B cell (primary cell): ENCODE measurements around the gene ZP1. TPM values are rescaled to one million over a fixed set of nuclear protein-coding genes. Genes with fewer than 3 reads are reported as not detected.

Experiments
- ATAC-seq: fragments of 200-7000 bp; cut with Tn5 transposase; one replicate; pipeline ENCODE4 v1.10.0; 2021; ENCODE audit warnings: low read depth, mild to moderate bottlenecking, moderate number of reproducible peaks, moderate library complexity
- CTCF ChIA-PET: fragments of 350-600 bp; sonication (Branson Sonifier 250); formaldehyde crosslinking; loops from one replicate; lab custom pipeline; 2021; ENCODE audit warnings: antibody characterized with exemption, inconsistent platforms; lab: Charles Lee
- POLR2A ChIA-PET: fragments of 350-600 bp; sonication (Branson Sonifier 250); formaldehyde crosslinking; loops from one replicate; lab custom pipeline; 2021; ENCODE audit warnings: antibody characterized with exemption; lab: Charles Lee
- DNase-seq: peaks from one replicate; pipeline ENCODE4 v3.0.0; 2013
- H2AFZ ChIP-seq: 2 replicates; pipeline ENCODE4 v1.6.1; 2012; ENCODE audit warnings: mild to moderate bottlenecking, low read depth, low read length; ENCODE audit not compliant: insufficient read depth, poor library complexity, severe bottlenecking
- H3K27ac ChIP-seq, 2 donors: 1 replicate in 1 of 2; 2 replicates in 1 of 2; pipeline ENCODE4 v1.5.1; 2012 to 2013; ENCODE audit warnings: low read length in 2 of 2, mild to moderate bottlenecking in 2 of 2, moderate library complexity in 1 of 2
- H3K27me3 ChIP-seq, 4 experiments: fragments of 200-600 bp in 1 of 4; sonication (generic) in 1 of 4; replicated peaks in 1 of 4; 1 replicate in 2 of 4; 2 replicates in 2 of 4; pipeline versions ENCODE4 v1.6.1 to v1.7.0; 2013 to 2016; ENCODE audit warnings: low read length in 3 of 4, mild to moderate bottlenecking in 2 of 4, mixed read lengths in 1 of 4, moderate library complexity in 1 of 4; ENCODE audit not compliant: insufficient read depth in 4 of 4, control insufficient read depth in 3 of 4; ENCODE audit errors: control extremely low read depth in 1 of 4
- H3K36me3 ChIP-seq, 2 experiments: replicated peaks in 1 of 2; 1 replicate in 1 of 2; 2 replicates in 1 of 2; pipeline versions ENCODE4 v1.6.1 to v1.7.1; 2013; ENCODE audit warnings: low read length in 1 of 2; ENCODE audit not compliant: insufficient read depth in 2 of 2, control insufficient read depth in 1 of 2; ENCODE audit errors: control extremely low read depth in 1 of 2, extremely low read depth in 1 of 2
- H3K4me1 ChIP-seq, 2 donors: fragments of 200-600 bp in 1 of 2; sonication (generic) in 1 of 2; 1 replicate in 1 of 2; 2 replicates in 1 of 2; pipeline versions ENCODE4 v1.5.1 to v1.6.1; 2013 to 2017; ENCODE audit warnings: low read length in 2 of 2; ENCODE audit not compliant: control insufficient read depth in 2 of 2, insufficient read depth in 2 of 2
- H3K4me2 ChIP-seq: replicated peaks from 2 replicates; pipeline ENCODE3; 2012; ENCODE audit warnings: mild to moderate bottlenecking, low read depth, low read length; ENCODE audit not compliant: poor library complexity, severe bottlenecking
- H3K4me3 ChIP-seq, 5 experiments: fragments of 200-600 bp in 1 of 5; sonication (generic) in 1 of 5; 1 replicate in 3 of 5; 2 replicates in 2 of 5; pipeline versions ENCODE4 v1.5.1 to v1.7.0; 2011 to 2016; ENCODE audit warnings: low read length in 4 of 5, mild to moderate bottlenecking in 4 of 5, low read depth in 2 of 5, control low read depth in 1 of 5, moderate library complexity in 1 of 5; ENCODE audit not compliant: insufficient read depth in 1 of 5; ENCODE audit errors: control extremely low read depth in 1 of 5, extremely low read depth in 1 of 5
- H3K79me2 ChIP-seq: fragments of 200-600 bp; sonication (generic); one replicate; pipeline ENCODE4 v1.6.0; 2016; ENCODE audit warnings: low read length; ENCODE audit not compliant: control insufficient read depth, insufficient read depth
- H3K9ac ChIP-seq: fragments of 200-600 bp; sonication (generic); 2 replicates; pipeline ENCODE4 v1.6.1; 2017; ENCODE audit warnings: mild to moderate bottlenecking, low read length, moderate library complexity
- H3K9me3 ChIP-seq, 3 donors: one replicate each; pipeline versions ENCODE4 v1.6.1 to v1.7.1; 2013; ENCODE audit warnings: low read length in 2 of 3; ENCODE audit not compliant: control insufficient read depth in 2 of 3, insufficient read depth in 1 of 3; ENCODE audit errors: control extremely low read depth in 1 of 3
- H4K20me1 ChIP-seq: 2 replicates; pipeline ENCODE4 v1.6.0; 2012; ENCODE audit warnings: mild to moderate bottlenecking, low read length; ENCODE audit not compliant: insufficient read depth, control insufficient read depth, poor library complexity, severe bottlenecking
- H3K27ac Mint-ChIP-seq: one replicate; pipeline ENCODE4 v1.8.0; 2021; ENCODE audit warnings: mixed read lengths
- H3K27me3 Mint-ChIP-seq: one replicate; pipeline ENCODE4 v1.8.0; 2021; ENCODE audit warnings: mixed read lengths
- H3K4me1 Mint-ChIP-seq: one replicate; pipeline ENCODE4 v1.8.0; 2021; ENCODE audit warnings: mixed read lengths
- H3K4me3 Mint-ChIP-seq: one replicate; pipeline ENCODE4 v1.8.0; 2021; ENCODE audit warnings: mixed read lengths
- H3K9me3 Mint-ChIP-seq: one replicate; pipeline ENCODE4 v1.8.0; 2022; ENCODE audit warnings: mixed read lengths; ENCODE audit not compliant: insufficient read depth
- CTCF ChIP-seq: fragments of 200-600 bp; IDR thresholded peaks from one replicate; pipeline ENCODE4 v1.8.0; 2022; ENCODE audit warnings: antibody characterized with exemption, mild to moderate bottlenecking
- EZH2 ChIP-seq: IDR thresholded peaks from 2 replicates; pipeline ENCODE4 v1.6.1; 2012; ENCODE audit warnings: borderline replicate concordance, low read depth, mild to moderate bottlenecking, moderate library complexity, low read length; ENCODE audit not compliant: insufficient read depth, poor library complexity, severe bottlenecking
- WGBS: methylation state at CpG from one replicate; pipeline ENCODE4 v1.1.5; 2013; ENCODE audit warnings: missing lambda C conversion rate; ENCODE audit not compliant: insufficient coverage; 5-methylcytosine and 5-hydroxymethylcytosine counted together
- intact Hi-C: fragments of 100-400 bp; cut with micrococcal nuclease; formaldehyde crosslinking; loops from one replicate; pipeline ENCODE4 v1.10.0; 2022
- polyA plus RNA-seq: library from polyadenylated mRNA; depleted of rRNA; stranded (reverse); fragments of >200 nt; gene quantifications from 2 replicates; pipeline ENCODE4 v1.2.3, GENCODE V29; 2012
- total RNA-seq, 2 donors: library from RNA; stranded (reverse); fragments of 120-200 nt in 1 of 2; gene quantifications; 1 replicate in 1 of 2; 2 replicates in 1 of 2; pipeline versions ENCODE4 v1.2.3 to v1.2.4, GENCODE V29; 2013 to 2022

ZP1 gene
- total and polyA plus RNA-seq, 2 donors (not counting 1 experiment from before 2014, with no cell fraction given), result 0.06 TPM; not detected in 1

GRCh38 chr11:60842668-60843600 lies 24.4 kb upstream of the ZP1 start:
- ChIA-PET POLR2A (no interaction called here), CTCF (interaction anchor here (0.8 to 4.8 kb wide), 4 partner anchors 12 to 1265 kb away, joined by 3 to 27 read pairs (median 4); no protein-coding TSS in a partner anchor)
- Histone ChIP-seq H2AFZ (peak overlapping the region; percentile 96), H3K4me2 (peak overlapping the region; percentile 89), H3K27me3 (no peaks in the 10 kb centered on the region), H3K79me2 (peaks cover 34% of the 10 kb centered on the region), H3K9me3 (no peaks in the 10 kb centered on the region), H3K4me1 (peaks cover 32 to 33% of the 10 kb centered on the region in 2 donors), H3K27ac (peak overlapping the region; percentile 38 to 81), H3K36me3 (peaks cover 0 to 6% of the 10 kb centered on the region in 2 experiments), H3K9ac (peak overlapping the region; percentile 90), H3K4me3 (peak overlapping the region; percentile 19 to 97 (median 88)), H4K20me1 (no peaks in the 10 kb centered on the region)
- 17% methylated on average over 18 of the region's 23 CpGs for WGBS
- Mint-ChIP-seq H3K9me3 (no peaks in the 10 kb centered on the region), H3K4me3 (peak overlapping the region; percentile 93), H3K27me3 (no peaks in the 10 kb centered on the region), H3K4me1 (peaks cover 48% of the 10 kb centered on the region), H3K27ac (peak overlapping the region; percentile 93)
- DNase-seq (no peak), ATAC-seq (no peak)
- TF ChIP-seq CTCF (no peak), EZH2 (no peak)
- intact Hi-C loops, result loop anchor here (1.0 to 5.0 kb wide), 5 partner anchors 67 to 584 kb away; partner anchors contain the start of genes CPSF7, DDB1, SLC15A3 and TKFC
